Activated naive CD4-positive, alpha-beta T cell treated with anti-CD3 and anti-CD28 coated beads, Interleukin-2, amount 50 U/mL, for 24 hours (primary cell): ENCODE data around the gene SLC6A16.
"Not testable (repeated sequence)": the region's sequence is repeated elsewhere in the genome, so short reads cannot be mapped to it uniquely, and the experiment has no call there.

Experiments
- H3K27ac Mint-ChIP-seq: one replicate; pipeline ENCODE4 v1.8.0; 2021; ENCODE audit warnings: mild to moderate bottlenecking, mixed read lengths
- H3K27me3 Mint-ChIP-seq: one replicate; pipeline ENCODE4 v1.8.0; 2021; ENCODE audit warnings: mixed read lengths
- H3K36me3 Mint-ChIP-seq: one replicate; pipeline ENCODE4 v1.8.0; 2021; ENCODE audit warnings: mixed read lengths
- H3K4me1 Mint-ChIP-seq: one replicate; pipeline ENCODE4 v1.8.0; 2021; ENCODE audit warnings: mixed read lengths
- H3K4me3 Mint-ChIP-seq: one replicate; pipeline ENCODE4 v1.8.0; 2021; ENCODE audit warnings: mild to moderate bottlenecking, mixed read lengths
- H3K9me3 Mint-ChIP-seq: one replicate; pipeline ENCODE4 v1.8.0; 2021; ENCODE audit warnings: mixed read lengths

Gene SLC6A16

DNA sequence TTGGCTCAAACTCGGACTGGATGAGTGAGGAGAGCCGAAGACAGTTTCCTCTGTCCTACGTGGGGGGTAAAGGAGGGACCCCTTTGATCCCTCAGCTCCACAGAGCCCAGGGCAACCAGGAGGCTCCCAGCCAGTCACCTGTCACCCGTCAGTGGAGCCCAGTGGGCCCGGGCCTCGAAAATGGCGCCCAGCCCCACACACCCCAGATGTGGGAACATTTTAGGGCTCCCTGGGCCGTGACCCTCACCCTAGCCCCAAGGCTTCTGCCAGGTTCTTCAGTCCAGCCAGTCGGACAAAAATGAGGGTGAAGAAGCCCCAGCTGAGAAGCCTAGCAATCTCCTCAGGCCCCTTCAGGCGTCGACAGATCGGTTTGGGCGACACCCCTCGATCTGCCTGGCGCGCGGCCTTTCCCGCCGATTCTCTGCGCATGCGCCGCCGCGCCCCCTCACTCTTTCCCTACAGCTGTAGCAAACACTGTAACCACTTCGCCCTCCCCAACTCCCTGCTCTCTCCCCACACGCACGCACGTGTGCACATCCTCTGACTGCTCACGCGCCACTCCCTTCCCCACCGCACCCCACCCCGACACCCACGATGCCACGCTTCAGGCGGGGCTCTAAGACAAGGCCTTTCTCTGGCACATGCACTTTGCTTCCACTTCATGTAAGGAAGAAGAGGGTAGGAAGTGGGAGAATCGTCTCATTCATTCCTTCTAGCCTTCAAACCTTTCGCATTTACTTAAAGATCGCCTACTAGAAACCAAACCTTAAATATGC, at the start of gene SLC6A16:
Gene SLC6A16, minus strand, starts transcription at position 391 of the 776 bp plus-strand sequence. CDS start 13,844 bp downstream, outside the sequence.
- H3K4me1 Mint-ChIP-seq, result peaks cover 24% of the 10 kb centered on the region
- no peaks in the 10 kb centered on the region for H3K9me3 Mint-ChIP-seq
- H3K36me3 Mint-ChIP-seq, result peaks cover 14% of the 10 kb centered on the region
- no peak within 1 kb of the TSS for H3K4me3 Mint-ChIP-seq
- H3K27me3 Mint-ChIP-seq, result no peaks in the 10 kb centered on the region
- H3K27ac Mint-ChIP-seq, result no peak within 1 kb of the TSS

DNA sequence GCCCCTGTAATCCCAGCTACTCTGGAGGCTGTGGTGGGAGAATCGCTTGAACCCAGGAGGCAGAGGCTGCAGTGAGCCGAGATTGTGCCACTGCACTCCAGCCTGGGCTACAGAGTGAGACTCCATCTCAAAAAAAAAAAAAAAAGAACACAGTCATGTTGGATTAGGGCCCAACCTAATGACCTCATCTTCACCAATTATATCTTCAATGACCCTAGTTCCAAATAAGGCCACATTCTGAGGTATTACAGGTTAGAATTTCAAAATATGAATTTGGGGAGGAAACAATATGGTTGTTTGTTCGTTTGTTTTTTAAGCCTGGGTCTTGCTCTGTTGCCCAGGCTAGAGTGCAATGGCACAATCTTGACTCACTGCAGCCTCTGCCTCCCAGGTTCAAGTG, 48.2 kb upstream of the SLC6A16 start:
- not testable (repeated sequence) for H3K36me3 Mint-ChIP-seq, H3K4me3 Mint-ChIP-seq, H3K9me3 Mint-ChIP-seq, H3K4me1 Mint-ChIP-seq, H3K27me3 Mint-ChIP-seq, H3K27ac Mint-ChIP-seq

DNA sequence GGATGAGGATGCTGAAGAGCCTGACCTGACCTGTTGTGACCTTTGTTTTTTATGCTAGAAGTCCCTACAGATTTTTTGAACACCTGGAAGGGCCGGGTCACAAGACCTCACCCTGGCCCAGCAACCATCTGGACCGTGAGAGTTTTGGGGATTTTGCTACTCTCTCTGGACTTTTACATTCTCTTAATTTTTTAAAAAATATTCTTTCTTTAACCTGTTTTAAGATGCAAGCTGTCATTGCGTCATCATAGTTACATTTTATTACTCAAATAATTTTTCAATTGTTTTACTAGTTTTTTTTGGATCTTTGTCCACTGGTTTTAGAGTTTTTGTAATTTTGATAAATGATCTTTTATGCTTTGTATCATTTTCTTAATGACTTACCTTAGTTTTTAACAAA, 46.2 kb upstream of the SLC6A16 start:
- Mint-ChIP-seq H3K27me3 (no peaks in the 10 kb centered on the region), H3K27ac (no peak overlapping the region), H3K4me3 (no peak overlapping the region), H3K4me1 (no peaks in the 10 kb centered on the region), H3K9me3 (no peaks in the 10 kb centered on the region), H3K36me3 (no peaks in the 10 kb centered on the region)

DNA sequence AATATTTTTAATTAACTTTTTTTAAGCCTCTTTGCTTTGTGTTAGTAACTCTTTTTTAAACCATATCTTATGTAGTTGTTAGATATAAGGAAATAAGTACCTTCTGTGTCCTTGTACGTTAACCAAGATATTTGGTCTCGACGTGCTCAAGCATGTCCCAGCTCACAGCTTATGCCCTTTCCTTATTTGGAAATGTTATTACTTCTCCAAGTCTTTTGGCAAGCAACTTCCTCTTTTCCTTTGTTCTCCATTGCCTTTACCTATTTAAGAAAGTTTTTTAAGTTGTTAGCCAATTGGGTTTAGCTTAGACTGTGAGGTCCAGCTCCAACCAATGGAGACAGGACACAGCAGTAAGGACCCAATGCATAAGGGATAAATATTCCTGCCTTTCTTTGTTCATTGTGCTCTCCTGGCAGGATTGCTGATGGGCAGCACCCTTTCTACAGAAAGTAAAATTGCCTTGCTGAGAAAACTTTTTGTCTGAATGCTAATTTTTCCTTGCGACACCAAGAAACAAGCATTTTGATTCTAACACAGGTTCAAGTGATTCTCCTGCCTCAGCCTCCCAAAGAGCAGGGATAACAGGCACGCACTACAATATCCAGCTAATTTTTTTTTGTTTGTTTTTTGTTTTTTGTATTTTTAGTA, 43.8 kb upstream of the SLC6A16 start:
- H3K27ac Mint-ChIP-seq, result no peak overlapping the region
- peaks cover 4% of the 10 kb centered on the region for H3K27me3 Mint-ChIP-seq
- no peaks in the 10 kb centered on the region for H3K9me3 Mint-ChIP-seq
- H3K4me3 Mint-ChIP-seq, result no peak overlapping the region
- H3K36me3 Mint-ChIP-seq, result no peaks in the 10 kb centered on the region
- no peaks in the 10 kb centered on the region for H3K4me1 Mint-ChIP-seq

DNA sequence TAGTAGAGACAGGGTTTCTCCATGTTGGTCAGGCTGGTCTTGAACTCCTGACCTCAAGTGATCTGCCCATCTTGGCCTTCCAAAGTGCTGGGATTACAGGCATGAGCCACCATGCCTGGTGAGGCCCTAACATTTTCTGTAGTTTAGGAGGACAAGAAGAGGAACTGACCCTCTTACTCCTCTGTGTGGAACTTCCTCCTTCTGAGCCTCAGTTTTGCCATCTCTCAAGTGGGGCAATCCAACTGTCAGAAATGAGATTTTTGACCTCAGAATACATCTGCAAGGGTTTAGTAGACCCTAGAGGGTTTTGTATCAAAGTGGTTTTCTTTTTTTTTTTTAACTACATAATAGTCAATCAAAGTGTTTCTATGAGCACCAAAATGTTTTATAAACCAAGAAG, 41.1 kb upstream of the SLC6A16 start:
- H3K27ac Mint-ChIP-seq, result no peak overlapping the region
- no peak overlapping the region for H3K4me3 Mint-ChIP-seq

DNA sequence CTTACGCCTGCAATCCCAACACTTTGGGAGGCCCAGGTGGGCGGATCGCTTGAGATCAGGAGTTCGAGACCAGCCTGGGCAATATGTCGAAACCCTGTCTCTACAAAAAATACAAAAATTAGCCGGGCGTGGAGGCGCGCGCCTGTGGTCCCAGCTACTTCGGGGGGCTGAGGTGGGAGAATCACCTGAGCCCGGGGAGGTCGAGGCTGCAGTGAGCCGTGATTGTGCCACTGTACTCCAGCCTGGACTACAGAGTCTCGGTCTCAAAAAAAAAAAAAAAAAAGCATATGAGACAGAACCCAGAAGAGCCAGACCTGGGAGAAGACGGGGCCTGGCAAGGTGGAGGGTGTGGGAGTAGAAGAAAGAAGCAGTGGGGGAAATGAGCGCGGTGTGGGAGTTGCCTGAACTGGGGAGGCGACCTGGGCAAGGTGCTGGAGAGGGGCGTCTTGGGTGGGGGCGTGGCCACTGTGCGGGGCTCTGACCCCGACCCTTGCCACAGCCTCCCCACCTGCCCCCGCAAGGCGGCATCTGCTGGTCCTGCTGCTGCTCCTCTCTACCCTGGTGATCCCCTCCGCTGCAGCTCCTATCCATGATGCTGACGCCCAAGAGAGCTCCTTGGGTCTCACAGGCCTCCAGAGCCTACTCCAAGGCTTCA, 39.2 kb upstream of the SLC6A16 start:
- H3K4me1 Mint-ChIP-seq, result peaks cover 7% of the 10 kb centered on the region
- H3K27ac Mint-ChIP-seq, result peak overlapping the region; percentile 59
- no peaks in the 10 kb centered on the region for H3K9me3 Mint-ChIP-seq
- H3K36me3 Mint-ChIP-seq, result no peaks in the 10 kb centered on the region
- H3K4me3 Mint-ChIP-seq, result no peak overlapping the region
- peaks cover 4% of the 10 kb centered on the region for H3K27me3 Mint-ChIP-seq

More for the DNA sequence above, 41.1 kb upstream of the SLC6A16 start:
- H3K9me3 Mint-ChIP-seq, result no peaks in the 10 kb centered on the region
- H3K4me1 Mint-ChIP-seq, result peaks cover 2% of the 10 kb centered on the region
- H3K36me3 Mint-ChIP-seq, result no peaks in the 10 kb centered on the region
- H3K27me3 Mint-ChIP-seq, result peaks cover 4% of the 10 kb centered on the region

DNA sequence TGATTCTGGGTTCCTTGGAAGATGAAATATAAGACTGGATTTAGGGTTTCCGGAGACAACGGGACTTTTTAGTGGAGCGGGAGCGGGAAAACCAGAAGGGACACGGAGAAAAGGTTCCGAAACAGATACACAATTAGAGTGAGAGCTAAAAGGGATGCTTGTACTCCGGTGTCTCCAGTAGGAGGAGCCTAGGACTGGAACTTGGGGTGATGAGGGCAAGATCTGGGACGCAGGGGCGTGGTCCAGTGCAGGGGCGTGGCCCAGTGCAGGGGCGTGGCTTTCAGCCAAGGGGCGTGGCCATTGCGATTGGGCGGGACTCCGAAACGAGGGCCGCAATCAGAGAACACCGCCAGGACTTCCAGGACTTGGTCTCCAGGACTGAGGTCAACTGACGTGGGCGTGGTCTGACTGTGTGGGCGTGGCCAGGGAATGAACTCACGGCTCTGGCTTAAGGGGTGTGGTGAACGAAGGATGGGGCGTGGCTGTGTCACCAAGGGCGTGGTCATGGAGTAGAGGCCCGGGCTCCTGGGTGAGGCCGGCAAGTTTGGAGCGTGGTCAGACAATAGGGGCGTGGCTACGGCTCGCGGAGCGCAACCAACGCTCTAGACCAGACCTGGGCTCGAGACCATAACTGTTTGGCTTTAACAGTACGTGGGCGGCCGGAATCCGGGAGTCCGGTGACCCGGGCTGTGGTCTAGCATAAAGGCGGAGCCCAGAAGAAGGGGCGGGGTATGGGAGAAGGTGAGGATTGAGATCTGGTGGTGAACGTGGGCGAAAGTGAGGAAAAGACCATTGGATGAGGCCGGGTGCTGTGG, 38.5 kb upstream of the SLC6A16 start, which contains the start of gene DKKL1:
Gene DKKL1, plus strand, starts transcription at position 610 of the 815 bp plus-strand sequence. Its CDS starts 122 bp downstream, at position 732.
- Mint-ChIP-seq H3K27me3 (peaks cover 4% of the 10 kb centered on the region), H3K27ac (peak within 1 kb of the TSS; percentile 59), H3K36me3 (no peaks in the 10 kb centered on the region), H3K4me1 (peaks cover 7% of the 10 kb centered on the region), H3K9me3 (no peaks in the 10 kb centered on the region), H3K4me3 (no peak within 1 kb of the TSS)

DNA sequence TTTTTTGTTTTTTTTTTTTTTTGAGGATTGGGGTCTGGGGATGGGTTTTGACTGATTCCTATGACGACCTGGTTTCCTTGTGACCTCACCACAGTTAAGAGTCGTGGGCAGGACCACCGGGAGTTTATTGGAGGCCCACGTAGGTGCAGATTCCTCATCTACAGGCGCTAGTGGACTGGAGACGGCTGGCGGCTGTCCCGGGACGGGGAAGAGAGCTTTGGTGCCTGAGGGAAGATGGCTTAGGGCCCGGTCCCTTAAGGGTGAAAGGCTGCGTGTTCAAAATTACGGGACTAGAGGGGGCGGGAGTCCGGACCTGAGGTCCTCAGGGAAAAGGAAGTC, 37.9 kb upstream of the SLC6A16 start:
- Mint-ChIP-seq H3K4me3 (no peak overlapping the region), H3K36me3 (no peaks in the 10 kb centered on the region), H3K27ac (no peak overlapping the region), H3K4me1 (peaks cover 7% of the 10 kb centered on the region), H3K9me3 (no peaks in the 10 kb centered on the region), H3K27me3 (peaks cover 4% of the 10 kb centered on the region)

DNA sequence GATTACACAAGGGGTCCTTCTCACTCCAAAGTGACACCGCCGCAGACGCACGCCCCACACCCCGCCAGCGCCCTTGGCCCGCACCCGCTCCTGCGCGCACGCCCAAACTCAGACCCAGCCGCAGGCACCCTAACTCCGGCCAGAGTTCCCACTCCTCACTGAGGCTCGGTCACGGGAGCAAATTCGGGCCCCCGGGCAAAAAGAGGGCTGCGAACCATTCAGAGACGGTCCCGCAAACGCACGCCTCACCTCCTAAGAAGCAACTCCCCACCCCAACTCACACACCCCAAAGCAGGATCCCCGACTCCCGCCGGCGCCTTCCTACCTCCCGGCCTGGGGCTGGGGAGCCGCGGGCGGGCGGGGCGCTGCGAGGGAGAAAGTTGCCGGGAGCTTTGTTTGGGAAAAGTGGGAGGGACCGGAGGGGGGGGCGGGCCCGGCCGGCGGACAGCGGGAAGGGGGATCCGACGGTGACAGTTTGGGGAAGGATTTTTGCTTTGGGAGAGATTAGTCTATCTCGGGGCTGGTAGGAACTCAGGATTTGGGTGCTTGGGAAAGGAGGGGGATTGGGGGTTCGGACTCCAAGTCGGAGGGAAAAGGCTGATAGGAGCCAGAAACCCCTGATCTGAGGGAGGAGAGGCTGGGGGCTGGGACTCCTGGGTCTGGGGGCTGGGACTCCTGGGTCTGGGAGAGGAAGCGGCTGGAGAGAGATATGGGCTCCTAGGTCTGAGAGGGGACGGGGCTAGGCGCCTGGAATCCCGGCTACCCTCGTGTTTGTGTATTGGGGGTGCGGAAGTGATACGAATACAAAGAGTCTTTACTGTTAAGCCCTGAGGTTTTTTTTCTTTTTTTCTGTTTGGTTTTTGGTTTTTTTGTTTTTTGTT, 37.3 kb upstream of the SLC6A16 start, which contains the start of gene TEAD2:
Gene TEAD2, minus strand, starts transcription at position 369 of the 881 bp plus-strand sequence. CDS start 2,341 bp downstream, outside the sequence.
- H3K4me1 Mint-ChIP-seq, result peaks cover 7% of the 10 kb centered on the region
- H3K27ac Mint-ChIP-seq, result no peak within 1 kb of the TSS
- H3K9me3 Mint-ChIP-seq, result no peaks in the 10 kb centered on the region
- peaks cover 4% of the 10 kb centered on the region for H3K27me3 Mint-ChIP-seq
- H3K4me3 Mint-ChIP-seq, result peak within 1 kb of the TSS; percentile 43
- H3K36me3 Mint-ChIP-seq, result no peaks in the 10 kb centered on the region

DNA sequence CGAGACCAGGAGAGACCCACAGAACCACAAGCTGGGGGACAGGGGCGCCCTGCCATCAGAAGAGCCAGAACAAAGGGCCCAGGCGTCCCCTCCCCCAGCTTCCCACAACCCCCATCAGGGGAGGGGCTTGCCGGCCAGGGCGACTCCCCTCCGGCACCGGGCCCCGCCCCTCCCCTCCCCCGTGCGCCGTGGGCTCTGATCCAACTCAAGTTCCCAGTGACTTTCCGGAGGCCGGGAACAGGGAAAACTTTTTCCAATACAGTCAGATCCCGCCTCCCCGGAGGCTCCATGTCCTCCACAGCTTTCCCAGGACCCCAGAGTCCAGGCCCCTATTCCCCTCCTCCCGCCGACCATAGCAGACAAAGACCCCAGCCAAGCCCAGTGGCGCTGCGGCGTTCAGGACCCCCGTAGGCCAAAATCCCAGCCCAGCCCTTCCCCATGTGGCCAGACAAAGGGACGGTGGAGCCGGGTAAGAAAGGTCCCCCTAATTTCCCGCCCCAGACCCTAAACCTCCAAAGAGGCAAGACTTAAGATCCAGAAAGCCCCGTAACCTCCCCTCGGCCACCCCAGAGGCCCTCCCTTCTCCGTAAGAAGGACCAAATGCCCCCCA, 36.6 kb upstream of the SLC6A16 start:
- Mint-ChIP-seq H3K27ac (no peak overlapping the region), H3K9me3 (no peaks in the 10 kb centered on the region), H3K27me3 (peaks cover 4% of the 10 kb centered on the region), H3K36me3 (no peaks in the 10 kb centered on the region), H3K4me1 (peaks cover 11% of the 10 kb centered on the region), H3K4me3 (peak overlapping the region; percentile 43)

DNA sequence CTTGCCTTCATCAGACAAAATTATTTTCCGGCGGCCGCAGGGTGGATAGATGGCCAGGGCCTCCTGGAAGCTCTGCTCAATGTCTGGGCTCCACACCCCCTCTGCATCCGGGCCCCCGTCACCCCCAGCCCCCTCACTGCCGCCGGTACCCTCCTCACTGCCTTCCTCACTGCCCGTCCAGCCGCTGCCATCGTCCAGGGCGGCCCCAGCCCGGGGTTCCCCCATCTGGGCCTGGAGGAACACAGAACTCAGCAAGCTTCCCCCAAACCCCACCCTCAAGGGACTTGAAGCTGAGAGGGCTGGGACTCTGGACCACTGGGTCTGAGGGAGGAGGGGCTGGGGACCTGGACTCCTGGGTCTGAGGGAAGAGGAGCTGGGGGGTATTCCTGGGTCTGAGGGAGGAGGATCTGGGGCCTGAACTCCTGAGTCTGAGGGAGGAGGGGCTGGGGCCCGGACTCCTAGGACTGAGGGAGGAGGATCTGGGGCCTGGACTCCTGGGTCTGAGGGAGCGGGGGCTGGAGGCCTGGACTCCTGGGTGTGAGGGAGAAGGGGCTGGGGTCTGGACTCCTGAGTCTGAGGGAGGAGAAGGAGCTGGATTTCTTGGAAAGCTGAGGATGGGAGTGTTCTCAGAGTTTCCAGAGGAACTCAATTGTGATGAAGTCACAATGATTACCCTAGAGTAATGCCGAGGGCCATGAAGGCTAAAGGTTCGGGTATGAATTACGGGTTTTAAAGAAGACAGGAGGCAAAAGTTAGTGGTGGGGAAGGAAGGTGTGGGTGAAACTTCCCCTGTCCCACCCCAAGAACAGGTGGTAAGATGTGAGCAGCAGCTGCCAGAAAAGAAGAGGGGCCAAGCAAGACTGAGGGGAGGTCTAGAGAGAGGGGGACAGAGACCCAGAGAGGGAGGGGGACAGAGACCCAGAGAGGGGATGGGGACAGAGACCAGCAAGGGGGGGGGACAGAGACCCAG, 35.1 kb upstream of the SLC6A16 start:
- no peak overlapping the region for H3K4me3 Mint-ChIP-seq
- H3K36me3 Mint-ChIP-seq, result no peaks in the 10 kb centered on the region
- H3K4me1 Mint-ChIP-seq, result peaks cover 22% of the 10 kb centered on the region
- H3K27ac Mint-ChIP-seq, result no peak overlapping the region
- no peaks in the 10 kb centered on the region for H3K9me3 Mint-ChIP-seq
- H3K27me3 Mint-ChIP-seq, result peaks cover 7% of the 10 kb centered on the region

DNA sequence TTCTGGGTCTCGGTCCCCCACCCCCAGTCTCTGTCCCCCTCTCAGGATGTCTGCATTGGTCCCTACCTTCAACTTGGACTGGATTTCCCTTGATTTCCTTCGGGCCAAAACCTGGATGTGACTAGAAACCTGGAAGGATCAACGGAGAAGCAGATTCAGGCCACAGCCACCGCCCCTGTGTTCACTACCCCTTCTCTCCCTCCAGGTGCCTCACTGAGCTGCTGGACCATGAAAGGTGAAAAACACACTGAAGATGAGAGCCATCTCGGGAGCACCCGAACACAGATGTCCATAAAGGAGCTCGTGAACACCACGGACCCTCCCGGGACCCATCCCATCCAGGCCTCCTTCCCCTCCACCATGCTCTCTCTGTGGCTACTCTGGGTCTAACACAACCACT, 32.2 kb upstream of the SLC6A16 start:
- Mint-ChIP-seq H3K36me3 (no peaks in the 10 kb centered on the region), H3K27ac (no peak overlapping the region), H3K9me3 (no peaks in the 10 kb centered on the region), H3K4me1 (peaks cover 22% of the 10 kb centered on the region), H3K27me3 (peaks cover 4% of the 10 kb centered on the region), H3K4me3 (no peak overlapping the region)

DNA sequence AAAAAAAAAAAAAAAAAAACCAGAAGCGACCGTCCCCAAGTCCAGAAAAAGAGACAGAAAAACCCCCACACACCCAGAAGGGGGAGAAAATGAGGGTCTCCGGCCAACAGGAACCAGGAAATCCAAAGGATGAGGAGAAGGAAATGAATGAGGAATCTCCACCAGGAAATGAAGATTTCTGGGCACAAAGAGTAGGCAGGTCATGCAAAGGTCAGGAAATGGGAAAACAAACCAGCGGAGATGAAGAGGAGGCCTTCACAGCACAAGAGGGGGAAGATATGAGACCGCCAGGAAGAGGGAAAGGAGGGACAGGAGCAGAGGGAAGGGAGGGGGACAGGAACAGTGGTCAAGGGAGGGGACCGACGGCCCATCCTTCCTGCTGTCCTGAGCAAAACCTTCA, 31.4 kb upstream of the SLC6A16 start:
- H3K4me3 Mint-ChIP-seq, result no peak overlapping the region
- H3K36me3 Mint-ChIP-seq, result no peaks in the 10 kb centered on the region

More for the DNA sequence above, 31.4 kb upstream of the SLC6A16 start:
- peaks cover 22% of the 10 kb centered on the region for H3K4me1 Mint-ChIP-seq
- peaks cover 4% of the 10 kb centered on the region for H3K27me3 Mint-ChIP-seq
- H3K9me3 Mint-ChIP-seq, result no peaks in the 10 kb centered on the region
- H3K27ac Mint-ChIP-seq, result no peak overlapping the region
